CD4-positive, alpha-beta T cell treated with Interleukin-15 for 4 hours (primary cell): ENCODE measurements around the gene ACSM2B.
"Not testable (repeated sequence)": the region's sequence is repeated elsewhere in the genome, so short reads cannot be mapped to it uniquely, and the experiment has no call there.

ENCODE experiments used
- DNase-seq: peaks from one replicate; pipeline ENCODE4 v3.0.0-alpha.2; 2020; ENCODE audit warnings: low spot score

Gene ACSM2B

DNA sequence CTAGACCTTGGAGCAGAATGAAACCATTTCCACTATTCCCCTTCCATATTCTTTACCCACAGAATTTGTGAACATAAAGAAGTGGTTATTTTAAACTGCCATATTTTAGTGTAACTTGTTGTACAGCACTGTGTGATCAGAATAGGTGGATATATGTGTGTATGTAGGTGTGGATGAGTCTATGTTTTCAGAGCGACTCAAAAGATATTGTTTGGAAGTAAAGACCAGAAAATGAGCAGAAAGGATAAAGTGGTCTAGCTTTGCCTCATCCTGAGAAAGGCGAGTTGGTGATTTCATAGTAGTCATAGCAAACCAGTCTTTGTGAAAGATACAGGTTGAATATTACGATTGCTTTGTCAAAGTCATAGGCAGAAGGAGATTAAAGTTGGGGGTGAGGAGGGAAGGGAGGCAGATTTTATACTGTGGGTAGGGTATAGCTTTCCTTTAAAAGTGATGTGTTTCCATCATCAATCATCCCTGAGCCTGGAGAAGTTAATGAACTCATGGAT is 43.8 kb downstream of the ACSM2B start:
- DNase-seq: not testable (repeated sequence)

DNA sequence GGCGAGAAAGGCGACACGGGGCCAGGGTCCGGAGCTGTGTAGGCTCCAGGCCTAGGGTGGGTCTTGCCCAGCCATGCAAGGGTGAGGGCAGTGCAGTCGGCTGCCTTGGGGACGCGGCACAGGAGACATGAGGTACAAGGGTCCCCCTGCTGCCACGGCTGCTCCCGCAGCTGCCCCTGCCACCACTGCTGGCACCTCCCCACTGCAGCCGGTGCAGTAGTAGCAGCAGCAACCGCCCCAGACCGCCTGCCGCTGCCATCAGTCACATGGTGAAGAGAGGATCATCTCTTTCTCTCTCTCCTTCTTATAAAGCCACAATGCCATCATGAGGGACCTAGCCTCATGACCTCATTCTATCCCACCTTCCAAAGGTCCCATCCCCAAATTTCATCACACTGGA is 44.4 kb downstream of the ACSM2B start:
- not testable (repeated sequence) for DNase-seq

DNA sequence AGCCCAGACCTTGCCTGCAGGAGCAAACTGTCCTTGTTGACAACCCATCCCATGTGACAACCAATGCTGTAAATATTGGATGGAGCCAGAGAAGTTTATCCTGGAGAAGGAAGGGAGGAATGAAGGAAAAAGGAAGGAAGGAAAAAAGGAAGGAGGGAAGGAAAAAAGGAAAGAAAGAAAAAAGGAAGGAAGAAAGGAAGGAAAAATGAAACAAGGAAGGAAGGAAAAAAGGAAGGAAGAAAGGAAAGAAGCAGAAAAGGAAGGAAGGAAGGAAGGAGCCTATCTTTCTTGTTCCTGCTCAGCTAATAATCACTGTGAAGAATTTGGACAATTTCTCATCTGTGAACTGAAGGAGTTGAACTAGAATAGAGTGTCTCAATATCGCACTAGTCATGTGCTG is 56.1 kb downstream of the ACSM2B start:
- DNase-seq: no peak

DNA sequence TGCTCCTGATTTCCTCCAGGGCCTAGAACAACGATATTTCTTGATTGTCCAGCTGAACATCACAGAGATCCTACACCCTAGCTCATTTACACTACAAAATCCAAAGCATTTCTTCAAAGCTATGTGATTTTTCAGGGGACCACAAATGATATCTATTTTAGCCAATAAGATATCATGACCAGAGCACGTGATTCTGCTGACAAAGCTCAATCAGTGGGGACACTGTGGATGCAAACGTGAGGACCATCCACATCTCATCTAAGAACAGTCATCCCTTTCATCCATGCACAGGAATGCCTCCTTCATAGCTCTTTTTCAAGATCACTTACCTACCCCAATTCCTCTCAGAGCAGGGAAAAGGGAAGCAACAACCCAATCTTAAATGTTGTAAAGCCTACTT is 56.9 kb downstream of the ACSM2B start:
- DNase-seq: no peak

DNA sequence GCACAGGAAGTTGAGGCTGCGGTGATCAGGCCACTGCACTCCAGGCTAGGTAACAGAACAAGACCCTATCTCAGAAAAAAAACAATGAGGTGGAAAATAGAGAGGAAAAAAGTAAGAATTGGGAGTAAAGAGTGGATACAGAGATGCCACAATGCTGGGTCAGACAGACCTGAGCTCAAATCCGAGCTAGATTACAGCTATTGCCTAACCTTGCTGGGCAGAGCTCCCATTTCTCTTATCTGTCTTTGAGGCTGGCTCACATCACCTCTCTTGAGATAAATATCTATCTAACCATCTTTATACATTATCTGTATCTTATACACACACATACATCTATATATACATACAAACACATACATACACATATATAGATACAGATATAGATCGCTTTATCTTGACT is 59.0 kb downstream of the ACSM2B start:
- DNase-seq: no peak

DNA sequence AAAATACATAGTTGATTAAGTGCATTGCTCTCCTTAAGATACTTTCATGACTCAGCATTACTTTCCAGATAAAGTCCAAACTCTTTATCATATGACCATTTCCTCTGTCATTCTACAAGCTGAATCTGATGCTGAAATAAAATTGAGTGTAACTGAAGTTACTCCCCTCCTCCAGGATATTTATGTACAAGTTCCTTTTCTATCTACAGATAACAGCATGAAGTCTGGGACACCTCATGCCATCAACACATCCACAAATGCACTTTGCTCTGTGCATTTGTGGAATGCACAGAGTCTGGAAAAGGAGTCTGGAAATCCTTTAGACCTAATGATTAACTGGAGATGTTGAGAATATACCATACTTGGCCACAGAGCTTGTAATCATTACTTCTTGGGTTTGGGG is 60.5 kb downstream of the ACSM2B start:
- no peak for DNase-seq

DNA sequence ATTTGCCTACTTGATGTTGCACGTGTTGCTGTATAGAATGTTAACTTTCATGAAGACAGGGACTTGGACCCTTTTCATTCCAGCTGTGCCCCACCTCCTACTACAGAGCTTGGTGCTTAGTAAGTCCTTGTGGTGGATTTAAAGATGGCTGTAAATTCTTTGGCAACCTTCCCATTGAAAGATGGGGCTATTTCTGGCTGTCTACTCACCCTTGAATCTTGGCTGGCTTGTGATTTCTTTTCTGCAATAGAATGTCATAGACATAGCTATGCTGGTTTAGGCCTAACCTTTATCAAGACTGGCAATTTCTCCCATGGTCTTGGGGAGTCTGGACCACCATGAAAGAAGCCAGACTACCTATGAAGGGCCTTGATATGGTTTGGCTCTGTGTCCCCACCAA is 65.8 kb downstream of the ACSM2B start:
- DNase-seq: no peak

DNA sequence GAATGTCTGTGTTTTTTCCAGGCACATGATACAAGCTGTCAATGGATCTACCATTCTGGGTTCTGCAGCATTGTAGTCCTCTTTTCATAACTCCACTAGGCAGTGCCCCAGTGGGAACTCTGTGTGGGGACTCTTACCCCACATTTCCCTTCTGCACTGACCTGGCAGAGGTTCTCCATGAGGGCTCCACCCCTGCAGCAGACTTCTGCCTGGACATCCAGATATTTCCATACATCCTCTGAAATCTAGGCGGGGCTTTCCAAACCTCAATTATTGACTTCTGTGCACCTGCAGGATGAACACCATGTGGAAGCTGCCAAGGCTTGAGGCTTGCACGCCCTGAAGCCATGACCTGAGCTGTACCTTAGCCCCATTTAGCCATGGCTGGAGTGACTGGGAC is 68.9 kb downstream of the ACSM2B start:
- no peak for DNase-seq

DNA sequence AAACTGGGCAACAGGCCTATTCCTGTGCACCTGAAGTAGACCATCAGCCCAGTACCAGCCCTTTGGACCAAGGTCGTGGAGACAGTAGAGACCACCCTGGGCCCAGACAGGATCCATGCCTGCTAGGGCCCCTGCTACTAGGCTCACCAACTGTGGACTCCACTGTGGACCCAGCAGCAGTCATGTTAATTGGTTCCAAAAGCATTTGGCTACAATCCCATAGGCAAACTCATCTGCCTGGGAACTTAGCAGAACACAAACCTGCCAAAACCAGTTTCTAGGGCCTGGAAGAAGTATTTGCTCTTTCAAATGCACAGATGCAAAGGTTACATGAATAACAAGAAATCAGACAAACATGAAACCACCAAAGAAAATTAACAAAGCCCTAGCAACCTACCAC is 71.7 kb downstream of the ACSM2B start:
- no peak for DNase-seq

DNA sequence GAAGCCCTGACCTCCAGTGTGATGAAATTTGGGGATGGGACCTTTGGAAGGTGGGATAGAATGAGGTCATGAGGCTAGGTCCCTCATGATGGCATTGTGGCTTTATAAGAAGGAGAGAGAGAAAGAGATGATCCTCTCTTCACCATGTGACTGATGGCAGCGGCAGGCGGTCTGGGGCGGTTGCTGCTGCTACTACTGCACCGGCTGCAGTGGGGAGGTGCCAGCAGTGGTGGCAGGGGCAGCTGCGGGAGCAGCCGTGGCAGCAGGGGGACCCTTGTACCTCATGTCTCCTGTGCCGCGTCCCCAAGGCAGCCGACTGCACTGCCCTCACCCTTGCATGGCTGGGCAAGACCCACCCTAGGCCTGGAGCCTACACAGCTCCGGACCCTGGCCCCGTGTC is 84.7 kb downstream of the ACSM2B start:
- not testable (repeated sequence) for DNase-seq

DNA sequence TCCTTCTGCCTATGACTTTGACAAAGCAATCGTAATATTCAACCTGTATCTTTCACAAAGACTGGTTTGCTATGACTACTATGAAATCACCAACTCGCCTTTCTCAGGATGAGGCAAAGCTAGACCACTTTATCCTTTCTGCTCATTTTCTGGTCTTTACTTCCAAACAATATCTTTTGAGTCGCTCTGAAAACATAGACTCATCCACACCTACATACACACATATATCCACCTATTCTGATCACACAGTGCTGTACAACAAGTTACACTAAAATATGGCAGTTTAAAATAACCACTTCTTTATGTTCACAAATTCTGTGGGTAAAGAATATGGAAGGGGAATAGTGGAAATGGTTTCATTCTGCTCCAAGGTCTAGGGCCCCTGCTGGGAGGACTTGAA is 85.2 kb downstream of the ACSM2B start:
- DNase-seq: not testable (repeated sequence)
